Gastroesophageal sphincter (tissue), 4 donors: ENCODE measurements around the gene ATP10D. TPM values are rescaled to one million over a fixed set of nuclear protein-coding genes. Genes with fewer than 3 reads are reported as not detected.

ENCODE experiments used
- ATAC-seq: fragments of 150-250 bp; one replicate; pipeline ENCODE4 v1.9.1; 2016; ENCODE audit warnings: mild to moderate bottlenecking, moderate library complexity
- H3K27ac ChIP-seq, 4 donors: fragments of 200-600 bp; sonication (generic) in 3 of 4; 1 replicate in 3 of 4; 2 replicates in 1 of 4; pipeline ENCODE4 v1.5.1; 2016 to 2019
- H3K27me3 ChIP-seq: fragments of 200-600 bp; sonication (generic); one replicate; pipeline ENCODE4 v1.5.1; 2019
- H3K36me3 ChIP-seq, 2 donors: fragments of 200-600 bp; sonication (generic); one replicate each; pipeline ENCODE4 v1.5.1; 2019; ENCODE audit warnings: control low read depth in 1 of 2
- H3K4me1 ChIP-seq, 3 donors: fragments of 200-600 bp; sonication (generic); 1 replicate in 2 of 3; 2 replicates in 1 of 3; pipeline ENCODE4 v1.5.1; 2016 to 2019; ENCODE audit warnings: control low read depth in 2 of 3
- H3K4me3 ChIP-seq, 2 donors: fragments of 200-600 bp; sonication (generic); one replicate each; pipeline ENCODE4 v1.5.1; 2019; ENCODE audit warnings: mild to moderate bottlenecking in 1 of 2, moderate library complexity in 1 of 2
- H3K9me3 ChIP-seq, 3 donors: fragments of 200-600 bp; sonication (generic); one replicate each; pipeline ENCODE4 v1.5.1; 2017 to 2019; ENCODE audit warnings: control low read depth in 2 of 3
- CTCF ChIP-seq, 4 experiments: fragments of 200-600 bp in 2 of 4; fragments of 450-650 bp in 2 of 4; sonication (generic) in 1 of 4; IDR thresholded peaks; one replicate each; pipeline ENCODE4 v1.5.1; 2017 to 2019; ENCODE audit warnings: antibody characterized with exemption in 4 of 4, mild to moderate bottlenecking in 2 of 4, moderate library complexity in 2 of 4
- EP300 ChIP-seq: sonication (generic); formaldehyde crosslinking; IDR thresholded peaks from one replicate; pipeline ENCODE4 v1.6.1; 2017; ENCODE audit warnings: antibody characterized with exemption, mild to moderate bottlenecking
- POLR2A ChIP-seq, 2 donors: fragments of 450-650 bp; IDR thresholded peaks; one replicate each; pipeline ENCODE4 v1.6.1; 2017; ENCODE audit warnings: antibody characterized with exemption in 2 of 2, mild to moderate bottlenecking in 2 of 2, moderate library complexity in 1 of 2
- POLR2AphosphoS5 ChIP-seq: sonication (generic); formaldehyde crosslinking; IDR thresholded peaks from one replicate; pipeline ENCODE4 v1.6.1; 2017; ENCODE audit warnings: antibody characterized with exemption
- WGBS, 2 donors: methylation state at CpG; one replicate each; pipeline ENCODE4 v1.1.5; 2018; ENCODE audit warnings: low coverage in 1 of 2; 5-methylcytosine and 5-hydroxymethylcytosine counted together
- total RNA-seq, 4 donors: library from RNA; depleted of rRNA; stranded (reverse); fragments of >200 nt; gene quantifications; one replicate each; pipeline ENCODE4 v1.1.0, GENCODE V29; 2016

The ATP10D gene
- 10 to 100 TPM; 18.2 to 30.2 (median 21.4) TPM for total RNA-seq

GRCh38 chr4:47485047-47485692 is at the start of gene ATP10D:
TSS of gene ATP10D (plus strand) at chr4:47485275. CDS start at chr4:47512541, 27,266 bp downstream.
- H3K4me3 ChIP-seq, result peak within 1 kb of the TSS; percentile 46 to 68
- peak within 1 kb of the TSS; percentile 73 to 91 (median 90) for H3K27ac ChIP-seq
- no peaks in the 10 kb centered on the region for H3K36me3 ChIP-seq
- TF ChIP-seq POLR2A (IDR thresholded peaks at IDR 0.05) (peak; percentile 74 to 80), EP300 (no peak), CTCF (IDR thresholded peaks at IDR 0.05) (peak in 3 of 4 experiments; percentile 40 to 42 (median 42)), POLR2AphosphoS5 (peak; percentile 98)
- ATAC-seq, result peak; percentile 100
- H3K27me3 ChIP-seq, result no peaks in the 10 kb centered on the region
- WGBS, 2 donors, result 0% methylated on average over 12 to 18 of the region's 34 CpGs
- H3K9me3 ChIP-seq, result no peaks in the 10 kb centered on the region
- H3K4me1 ChIP-seq, result peaks cover 0 to 39% (median 4%) of the 10 kb centered on the region in 3 donors

GRCh38 chr4:47442980-47443379 is 42.1 kb upstream of the ATP10D start:
- Histone ChIP-seq H3K27ac (no peak overlapping the region), H3K36me3 (no peaks in the 10 kb centered on the region), H3K9me3 (no peaks in the 10 kb centered on the region), H3K4me1 (no peaks in the 10 kb centered on the region), H3K27me3 (no peaks in the 10 kb centered on the region), H3K4me3 (no peak overlapping the region)
- no peak for ATAC-seq
- 68 to 69% methylated on average over 3 to 5 of the region's 5 CpGs for WGBS, 2 donors
- TF ChIP-seq EP300 (no peak), POLR2A (IDR thresholded peaks at IDR 0.05) (no peak), CTCF (IDR thresholded peaks at IDR 0.05) (no peak), POLR2AphosphoS5 (no peak)

GRCh38 chr4:47444031-47444430 is 41.0 kb upstream of the ATP10D start:
- H3K4me3 ChIP-seq, result no peak overlapping the region
- WGBS, 2 donors, result 89 to 100% methylated on average over 2 of the region's 2 CpGs

GRCh38 chr4:47451657-47452056 is 33.4 kb upstream of the ATP10D start:
- H3K36me3 ChIP-seq, result peaks cover 0 to 58% of the 10 kb centered on the region in 2 donors
- TF ChIP-seq POLR2AphosphoS5 (no peak), EP300 (no peak), CTCF (IDR thresholded peaks at IDR 0.05) (no peak), POLR2A (IDR thresholded peaks at IDR 0.05) (no peak)
- ATAC-seq, result no peak
- no peaks in the 10 kb centered on the region for H3K27me3 ChIP-seq
- WGBS, 2 donors, result 27 to 45% methylated on average over 4 of the region's 4 CpGs
- no peaks in the 10 kb centered on the region for H3K9me3 ChIP-seq
- no peak overlapping the region for H3K4me3 ChIP-seq
- H3K27ac ChIP-seq, result no peak overlapping the region
- peaks cover 0 to 3% (median 0%) of the 10 kb centered on the region in 3 donors for H3K4me1 ChIP-seq

More at GRCh38 chr4:47444031-47444430, 41.0 kb upstream of the ATP10D start:
- Histone ChIP-seq H3K27me3 (no peaks in the 10 kb centered on the region), H3K27ac (no peak overlapping the region), H3K9me3 (no peaks in the 10 kb centered on the region), H3K36me3 (no peaks in the 10 kb centered on the region), H3K4me1 (no peaks in the 10 kb centered on the region)
- ATAC-seq, result no peak
- TF ChIP-seq EP300 (no peak), POLR2AphosphoS5 (no peak)

- 5 to 19% methylated on average over 5 to 6 of the region's 6 CpGs for WGBS, 2 donors
- peaks cover 0 to 17% of the 10 kb centered on the region in 2 donors for H3K36me3 ChIP-seq
- H3K9me3 ChIP-seq, result no peaks in the 10 kb centered on the region
- TF ChIP-seq POLR2AphosphoS5, result no peak
- no peak for TF ChIP-seq POLR2A (IDR thresholded peaks at IDR 0.05)
- no peak for TF ChIP-seq CTCF (IDR thresholded peaks at IDR 0.05)
- no peak for TF ChIP-seq EP300
- H3K27me3 ChIP-seq, result no peaks in the 10 kb centered on the region
- peaks cover 0 to 13% (median 0%) of the 10 kb centered on the region in 3 donors for H3K4me1 ChIP-seq
- H3K27ac ChIP-seq, result peak overlapping the region; percentile 21 to 90 (median 89)
- peak overlapping the region; percentile 64 to 86 for H3K4me3 ChIP-seq
- no peak for ATAC-seq
Measured at GRCh38 chr4:47462799-47463234, 22.3 kb upstream of the ATP10D start.
